ENCODE data around the gene LEPROT. TPM values are rescaled to one million over a fixed set of nuclear protein-coding genes. Genes with fewer than 3 reads are reported as not detected.

Gene LEPROT
- polyA plus RNA-seq, 1 donor from 2014 or later: 39.2 TPM

DNA sequence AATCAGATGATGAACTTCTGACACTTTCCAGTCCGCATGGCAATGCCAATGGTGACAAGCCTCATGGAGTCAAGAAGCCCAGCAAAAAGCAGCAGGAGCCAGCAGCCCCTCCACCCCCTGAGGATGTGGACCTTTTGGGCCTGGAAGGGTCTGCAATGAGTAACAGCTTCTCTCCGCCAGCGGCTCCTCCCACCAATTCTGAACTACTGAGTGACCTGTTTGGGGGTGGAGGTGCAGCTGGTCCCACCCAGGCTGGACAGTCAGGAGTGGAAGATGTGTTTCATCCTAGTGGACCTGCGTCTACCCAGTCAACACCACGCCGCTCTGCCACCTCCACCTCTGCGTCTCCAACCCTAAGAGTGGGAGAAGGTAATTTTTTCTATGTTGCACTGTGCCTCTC lies 28.0 kb upstream of the LEPROT start:
- TF ChIP-seq REST (IDR thresholded peaks at IDR 0.05; ENCODE audit: borderline replicate concordance) (no peak), MXI1 (conservative IDR thresholded peaks at IDR 0.05; ENCODE audit: poor library complexity, severe bottlenecking) (no peak), POLR2AphosphoS5 (IDR thresholded peaks at IDR 0.05) (no peak), EZH2 (IDR thresholded peaks at IDR 0.05; ENCODE audit: borderline replicate concordance, insufficient read depth, low read length, poor library complexity, severe bottlenecking) (no peak), SMC3 (conservative IDR thresholded peaks at IDR 0.05; ENCODE audit: poor library complexity) (no peak), CTCF (IDR thresholded peaks at IDR 0.05; ENCODE audit: poor library complexity, severe bottlenecking) (no peak), EP300 (conservative IDR thresholded peaks at IDR 0.05; ENCODE audit: poor library complexity, severe bottlenecking) (no peak), TAF1 (IDR thresholded peaks at IDR 0.05; ENCODE audit: low read depth) (no peak), RAD21 (conservative IDR thresholded peaks at IDR 0.05) (no peak)
- no peak overlapping the region for H3K27ac ChIP-seq (ENCODE audit: low read length)
- H4K20me1 ChIP-seq (ENCODE audit: insufficient read depth): no peaks in the 10 kb centered on the region
- H3K9me2 ChIP-seq (ENCODE audit: insufficient read depth, low read length): no peaks in the 10 kb centered on the region
- H3K36me3 ChIP-seq (ENCODE audit: insufficient read depth, low read length): peaks cover 23% of the 10 kb centered on the region
- no peak overlapping the region for H2AFZ ChIP-seq (ENCODE audit: low read depth, low read length)
- H3K4me3 ChIP-seq (ENCODE audit: low read length): no peak overlapping the region
- H3K27me3 ChIP-seq (ENCODE audit: insufficient read depth, low read depth, low read length): no peaks in the 10 kb centered on the region
- H3K79me2 ChIP-seq (replicated peaks; ENCODE audit: insufficient read depth, low read length): no peaks in the 10 kb centered on the region
- H3F3A ChIP-seq (ENCODE audit: insufficient read depth, low read length, poor library complexity, severe bottlenecking): no peaks in the 10 kb centered on the region
- no peaks in the 10 kb centered on the region for H3K9me3 ChIP-seq (ENCODE audit: low read length)
- H3K4me2 ChIP-seq (ENCODE audit: low read length): no peak overlapping the region
- H3K9ac ChIP-seq (ENCODE audit: low read length): no peak overlapping the region

GRCh38 chr1:65393347-65393746 lies 27.1 kb upstream of the LEPROT start:
- no peaks in the 10 kb centered on the region for H3K27me3 ChIP-seq (ENCODE audit: insufficient read depth, low read depth, low read length)
- no peak overlapping the region for H3K4me3 ChIP-seq (ENCODE audit: low read length)
- H3K9ac ChIP-seq (ENCODE audit: low read length): no peak overlapping the region
- no peak overlapping the region for H2AFZ ChIP-seq (ENCODE audit: low read depth, low read length)
- no peaks in the 10 kb centered on the region for H3K9me2 ChIP-seq (ENCODE audit: insufficient read depth, low read length)
- H4K20me1 ChIP-seq (ENCODE audit: insufficient read depth): no peaks in the 10 kb centered on the region
- no peak overlapping the region for H3K4me2 ChIP-seq (ENCODE audit: low read length)
- TF ChIP-seq CTCF (IDR thresholded peaks at IDR 0.05; ENCODE audit: poor library complexity, severe bottlenecking): no peak
- TF ChIP-seq TAF1 (IDR thresholded peaks at IDR 0.05; ENCODE audit: low read depth): no peak
- TF ChIP-seq MXI1 (conservative IDR thresholded peaks at IDR 0.05; ENCODE audit: poor library complexity, severe bottlenecking): no peak
- no peak for TF ChIP-seq EP300 (conservative IDR thresholded peaks at IDR 0.05; ENCODE audit: poor library complexity, severe bottlenecking)
- no peak for TF ChIP-seq RAD21 (conservative IDR thresholded peaks at IDR 0.05)
- no peak for TF ChIP-seq SMC3 (conservative IDR thresholded peaks at IDR 0.05; ENCODE audit: poor library complexity)
- TF ChIP-seq POLR2AphosphoS5 (IDR thresholded peaks at IDR 0.05): no peak
- TF ChIP-seq EZH2 (IDR thresholded peaks at IDR 0.05; ENCODE audit: borderline replicate concordance, insufficient read depth, low read length, poor library complexity, severe bottlenecking): no peak
- TF ChIP-seq REST (IDR thresholded peaks at IDR 0.05; ENCODE audit: borderline replicate concordance): no peak
- H3F3A ChIP-seq (ENCODE audit: insufficient read depth, low read length, poor library complexity, severe bottlenecking): no peaks in the 10 kb centered on the region
- H3K9me3 ChIP-seq (ENCODE audit: low read length): no peaks in the 10 kb centered on the region
- no peak overlapping the region for H3K27ac ChIP-seq (ENCODE audit: low read length)
- H3K79me2 ChIP-seq (replicated peaks; ENCODE audit: insufficient read depth, low read length): no peaks in the 10 kb centered on the region
- peaks cover 22% of the 10 kb centered on the region for H3K36me3 ChIP-seq (ENCODE audit: insufficient read depth, low read length)

Data from neural cell (in vitro differentiated cells).